ACC112 (cell line): ENCODE results near the gene NEURL1B.
A peak's percentile ranks its signal among the peaks of the same experiment; 100 is the strongest.

Source experiments
- H2AFZ ChIP-seq: fragments of 200-600 bp; sonication (generic); one replicate; pipeline ENCODE4 v1.6.0; 2017; ENCODE audit warnings: antibody characterized with exemption, low read length; ENCODE audit not compliant: unreplicated experiment
- H3K27ac ChIP-seq: fragments of 200-600 bp; sonication (generic); 2 replicates; pipeline ENCODE4 v1.5.1; 2014; ENCODE audit warnings: low read depth, mild to moderate bottlenecking, antibody characterized with exemption, low read length, moderate library complexity
- H3K27me3 ChIP-seq: fragments of 200-600 bp; sonication (generic); 2 replicates; pipeline ENCODE4 v1.6.1; 2014; ENCODE audit warnings: mild to moderate bottlenecking, antibody characterized with exemption, low read length, moderate library complexity, mixed read lengths; ENCODE audit not compliant: insufficient read depth
- H3K36me3 ChIP-seq: fragments of 200-600 bp; sonication (generic); 2 replicates; pipeline ENCODE4 v1.6.1; 2016; ENCODE audit warnings: mild to moderate bottlenecking, antibody characterized with exemption, low read length, moderate library complexity, mixed read lengths; ENCODE audit not compliant: insufficient read depth
- H3K4me1 ChIP-seq: fragments of 200-600 bp; sonication (generic); one replicate; pipeline ENCODE4 v1.6.1; 2016; ENCODE audit warnings: low read length, mixed read lengths; ENCODE audit not compliant: insufficient read depth, unreplicated experiment, control insufficient read depth
- H3K4me3 ChIP-seq: fragments of 200-600 bp; sonication (generic); 2 replicates; pipeline ENCODE4 v1.5.1; 2014; ENCODE audit warnings: mild to moderate bottlenecking, low read depth, low read length
- H3K79me2 ChIP-seq: fragments of 200-600 bp; sonication (generic); one replicate; pipeline ENCODE4 v1.6.0; 2016; ENCODE audit warnings: low read length; ENCODE audit not compliant: control insufficient read depth, unreplicated experiment, insufficient read depth

Gene NEURL1B, protein sequence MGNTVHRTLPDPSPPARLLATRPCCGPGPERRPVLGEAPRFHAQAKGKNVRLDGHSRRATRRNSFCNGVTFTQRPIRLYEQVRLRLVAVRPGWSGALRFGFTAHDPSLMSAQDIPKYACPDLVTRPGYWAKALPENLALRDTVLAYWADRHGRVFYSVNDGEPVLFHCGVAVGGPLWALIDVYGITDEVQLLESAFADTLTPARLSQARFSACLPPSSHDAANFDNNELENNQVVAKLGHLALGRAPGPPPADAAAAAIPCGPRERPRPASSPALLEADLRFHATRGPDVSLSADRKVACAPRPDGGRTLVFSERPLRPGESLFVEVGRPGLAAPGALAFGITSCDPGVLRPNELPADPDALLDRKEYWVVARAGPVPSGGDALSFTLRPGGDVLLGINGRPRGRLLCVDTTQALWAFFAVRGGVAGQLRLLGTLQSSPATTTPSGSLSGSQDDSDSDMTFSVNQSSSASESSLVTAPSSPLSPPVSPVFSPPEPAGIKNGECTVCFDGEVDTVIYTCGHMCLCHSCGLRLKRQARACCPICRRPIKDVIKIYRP

DNA sequence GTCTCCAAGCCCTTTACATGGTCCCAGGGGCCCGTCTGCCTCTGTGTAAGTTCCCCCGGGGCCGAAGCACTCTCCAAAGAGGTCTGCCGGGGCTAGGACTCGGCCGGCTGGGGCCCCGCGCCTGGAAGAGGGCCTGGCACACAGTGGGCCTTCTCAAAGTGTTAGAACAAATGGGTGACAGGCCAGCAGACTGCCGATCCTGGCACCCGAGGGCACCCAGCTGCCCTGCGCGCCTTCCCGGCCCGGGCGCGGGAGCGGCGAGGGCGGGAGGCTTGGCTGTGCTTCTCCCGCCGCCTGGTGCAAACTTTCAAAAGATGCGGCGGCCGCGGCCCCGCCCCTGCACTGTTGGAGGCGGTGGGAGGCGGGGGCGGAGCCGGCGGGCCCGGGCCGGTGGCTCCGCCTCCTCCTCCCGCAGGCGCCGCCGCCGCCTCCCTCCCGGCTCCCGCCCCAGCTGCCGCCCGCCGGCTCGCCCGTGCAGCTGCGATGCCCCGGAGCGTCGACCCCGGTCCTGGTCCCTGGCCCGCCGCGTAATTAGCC, at the start of gene NEURL1B:
TSS of gene NEURL1B (plus strand) at position 442 of the 537 bp plus-strand sequence. CDS start 144 bp downstream, outside the sequence.
- Histone ChIP-seq H3K27ac (no peak within 1 kb of the TSS), H3K27me3 (peaks cover 54% of the 10 kb centered on the region), H3K4me3 (peak within 1 kb of the TSS; percentile 85)

DNA sequence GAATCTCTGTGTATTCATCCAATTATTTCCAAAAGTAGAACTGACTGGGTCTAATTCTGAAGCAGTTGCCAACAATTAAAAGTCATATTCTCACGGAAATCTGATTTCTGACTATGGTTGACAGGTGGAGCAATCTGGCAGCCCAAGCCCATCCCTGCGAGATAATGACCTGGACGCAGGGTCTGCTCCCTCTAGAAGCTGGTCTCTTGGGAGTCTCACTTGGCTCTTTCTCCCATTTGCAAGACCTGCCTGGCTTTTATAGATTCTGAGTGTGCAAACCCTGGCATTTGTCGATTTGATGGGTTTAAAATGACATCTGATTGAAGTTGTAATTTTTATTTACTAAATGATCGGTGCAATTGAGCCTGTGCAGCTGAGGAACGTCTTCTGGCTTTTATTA, 49.4 kb upstream of the NEURL1B start:
- Histone ChIP-seq H2AFZ (no peak overlapping the region), H3K4me3 (no peak overlapping the region), H3K27ac (no peak overlapping the region), H3K4me1 (no peaks in the 10 kb centered on the region), H3K36me3 (no peaks in the 10 kb centered on the region), H3K27me3 (peaks cover 54% of the 10 kb centered on the region), H3K79me2 (no peaks in the 10 kb centered on the region)

More for the DNA sequence above, at the start of gene NEURL1B:
- Histone ChIP-seq H3K4me1 (peaks cover 11% of the 10 kb centered on the region), H3K79me2 (no peaks in the 10 kb centered on the region), H2AFZ (peak within 1 kb of the TSS; percentile 89), H3K36me3 (no peaks in the 10 kb centered on the region)

DNA sequence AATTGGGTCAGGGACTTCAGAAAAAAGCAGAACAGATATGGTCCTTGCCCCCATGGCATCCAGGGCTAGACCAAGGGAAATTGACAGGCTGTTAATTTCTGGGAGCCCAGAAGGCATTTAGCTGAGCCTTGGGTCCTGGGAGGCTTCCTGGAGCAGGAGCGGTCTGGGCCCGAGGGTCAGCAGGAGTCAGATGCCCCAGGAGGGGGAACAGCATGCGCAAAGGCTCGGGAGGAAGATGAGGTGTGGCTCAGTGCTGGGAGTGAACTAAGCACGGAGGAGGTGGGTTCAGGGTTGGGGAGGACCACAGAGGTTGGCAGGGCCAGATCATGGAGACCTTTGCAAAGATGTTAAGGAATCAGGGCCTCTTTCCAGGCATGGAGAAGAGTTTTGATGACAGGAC, 48.2 kb upstream of the NEURL1B start:
- H3K4me1 ChIP-seq: no peaks in the 10 kb centered on the region
- no peaks in the 10 kb centered on the region for H3K36me3 ChIP-seq
- no peak overlapping the region for H2AFZ ChIP-seq
- no peak overlapping the region for H3K27ac ChIP-seq
- H3K27me3 ChIP-seq: peaks cover 44% of the 10 kb centered on the region
- H3K4me3 ChIP-seq: no peak overlapping the region
- no peaks in the 10 kb centered on the region for H3K79me2 ChIP-seq

DNA sequence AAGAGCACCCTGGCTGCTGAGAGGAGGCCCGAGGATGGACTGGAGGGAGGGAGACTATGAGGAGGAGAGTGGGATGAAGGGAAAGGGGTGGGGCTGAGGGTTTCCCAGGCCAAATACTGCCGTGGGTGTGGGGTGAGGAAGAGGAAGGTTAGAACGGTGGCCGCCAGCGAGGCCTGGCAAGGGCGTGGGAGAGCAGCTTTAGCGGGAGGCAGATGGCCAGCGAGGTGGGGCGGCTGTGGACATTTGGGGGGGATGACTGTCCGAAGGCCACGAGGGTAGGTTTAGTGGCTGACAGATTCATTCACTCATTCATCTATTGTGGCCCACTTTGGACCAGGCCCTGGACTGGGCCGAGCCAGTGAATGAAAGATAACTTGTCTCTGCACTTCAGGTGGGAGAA, 47.8 kb upstream of the NEURL1B start:
- no peak overlapping the region for H2AFZ ChIP-seq
- H3K27me3 ChIP-seq: peaks cover 39% of the 10 kb centered on the region
- no peaks in the 10 kb centered on the region for H3K4me1 ChIP-seq
- H3K4me3 ChIP-seq: no peak overlapping the region
- no peaks in the 10 kb centered on the region for H3K36me3 ChIP-seq
- H3K79me2 ChIP-seq: no peaks in the 10 kb centered on the region
- no peak overlapping the region for H3K27ac ChIP-seq

DNA sequence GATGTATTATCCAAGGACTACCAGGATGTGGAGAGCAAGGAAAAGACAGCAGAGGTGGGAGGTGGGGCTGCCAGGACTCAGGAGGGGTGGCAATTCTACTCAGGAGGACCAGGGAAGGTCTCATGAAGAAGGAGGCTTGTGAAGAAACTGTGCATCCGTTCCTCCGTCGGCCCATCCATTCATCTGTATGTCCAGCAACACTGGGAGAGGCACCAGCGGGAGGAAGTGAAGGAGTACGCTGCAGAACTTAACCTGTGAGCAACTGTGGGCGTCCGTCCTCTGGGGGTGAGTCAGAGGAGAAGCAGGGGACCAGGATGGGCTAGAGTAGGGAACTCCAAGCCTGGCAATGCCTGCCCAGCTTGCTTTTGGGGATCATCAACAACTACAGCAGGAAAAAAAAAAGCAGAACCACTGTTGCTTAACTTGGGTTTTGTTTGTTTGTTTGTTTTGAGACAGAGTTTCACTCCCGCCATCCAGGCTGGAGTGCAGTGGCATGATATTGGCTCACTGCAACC, 47.3 kb upstream of the NEURL1B start:
- no peak overlapping the region for H3K27ac ChIP-seq
- H3K4me1 ChIP-seq: no peaks in the 10 kb centered on the region
- no peaks in the 10 kb centered on the region for H3K79me2 ChIP-seq
- no peak overlapping the region for H3K4me3 ChIP-seq
- H2AFZ ChIP-seq: no peak overlapping the region
- no peaks in the 10 kb centered on the region for H3K36me3 ChIP-seq
- peaks cover 38% of the 10 kb centered on the region for H3K27me3 ChIP-seq

DNA sequence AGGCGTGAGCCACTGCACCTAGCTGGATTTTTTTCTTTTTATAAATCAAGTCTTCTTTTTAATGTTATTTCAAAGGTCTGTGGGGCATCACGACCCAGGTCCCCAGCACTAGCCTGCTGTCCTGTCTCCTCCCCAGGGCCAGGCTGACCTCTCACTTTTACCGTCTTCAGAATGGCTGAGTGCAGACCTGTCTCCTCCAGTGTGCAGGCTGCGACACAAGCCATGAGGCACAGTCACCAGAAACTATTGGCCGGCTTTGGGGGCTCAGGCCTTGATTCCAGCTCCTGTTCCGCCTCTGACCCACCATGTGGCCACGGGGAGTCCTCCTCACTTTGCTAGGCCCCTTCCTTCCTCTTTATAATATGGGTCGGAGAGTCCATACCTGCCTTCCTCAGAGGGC, 46.6 kb upstream of the NEURL1B start:
- H3K27me3 ChIP-seq: peaks cover 33% of the 10 kb centered on the region
- no peaks in the 10 kb centered on the region for H3K79me2 ChIP-seq
- H3K4me1 ChIP-seq: no peaks in the 10 kb centered on the region
- H3K27ac ChIP-seq: no peak overlapping the region
- H2AFZ ChIP-seq: no peak overlapping the region
- H3K4me3 ChIP-seq: no peak overlapping the region
- H3K36me3 ChIP-seq: no peaks in the 10 kb centered on the region

DNA sequence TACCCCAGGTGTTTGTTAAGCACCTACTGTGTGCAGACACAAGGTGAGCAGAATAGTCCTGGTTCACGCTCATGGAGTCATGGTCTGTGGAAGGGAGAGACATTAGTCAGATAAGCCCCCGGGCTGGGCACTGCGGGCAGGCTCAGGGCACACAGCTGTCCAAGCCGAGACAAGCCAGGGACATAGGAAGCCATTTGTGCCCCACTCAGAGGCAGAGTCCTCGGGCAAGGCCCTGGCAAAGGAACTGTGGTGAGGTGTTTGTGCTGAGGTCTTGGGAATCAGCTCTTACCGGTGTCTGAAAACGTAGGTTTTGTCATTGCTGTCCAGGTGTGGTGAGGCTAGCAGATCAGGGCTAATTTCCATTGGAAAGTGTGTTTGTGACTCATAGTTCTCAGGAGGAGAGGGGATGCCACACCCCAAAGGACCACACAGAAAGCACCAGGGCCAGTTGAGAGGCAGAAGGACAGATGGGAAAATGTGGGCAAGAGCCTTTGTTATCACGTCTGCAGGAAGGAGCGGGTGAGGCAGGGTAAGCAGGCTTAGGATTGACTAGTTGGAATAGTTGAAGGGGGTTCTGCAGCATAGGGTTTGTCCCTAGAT, 46.1 kb upstream of the NEURL1B start:
- Histone ChIP-seq H3K36me3 (no peaks in the 10 kb centered on the region), H3K27me3 (peaks cover 27% of the 10 kb centered on the region), H3K79me2 (no peaks in the 10 kb centered on the region), H3K4me1 (no peaks in the 10 kb centered on the region), H2AFZ (no peak overlapping the region), H3K4me3 (no peak overlapping the region), H3K27ac (no peak overlapping the region)

DNA sequence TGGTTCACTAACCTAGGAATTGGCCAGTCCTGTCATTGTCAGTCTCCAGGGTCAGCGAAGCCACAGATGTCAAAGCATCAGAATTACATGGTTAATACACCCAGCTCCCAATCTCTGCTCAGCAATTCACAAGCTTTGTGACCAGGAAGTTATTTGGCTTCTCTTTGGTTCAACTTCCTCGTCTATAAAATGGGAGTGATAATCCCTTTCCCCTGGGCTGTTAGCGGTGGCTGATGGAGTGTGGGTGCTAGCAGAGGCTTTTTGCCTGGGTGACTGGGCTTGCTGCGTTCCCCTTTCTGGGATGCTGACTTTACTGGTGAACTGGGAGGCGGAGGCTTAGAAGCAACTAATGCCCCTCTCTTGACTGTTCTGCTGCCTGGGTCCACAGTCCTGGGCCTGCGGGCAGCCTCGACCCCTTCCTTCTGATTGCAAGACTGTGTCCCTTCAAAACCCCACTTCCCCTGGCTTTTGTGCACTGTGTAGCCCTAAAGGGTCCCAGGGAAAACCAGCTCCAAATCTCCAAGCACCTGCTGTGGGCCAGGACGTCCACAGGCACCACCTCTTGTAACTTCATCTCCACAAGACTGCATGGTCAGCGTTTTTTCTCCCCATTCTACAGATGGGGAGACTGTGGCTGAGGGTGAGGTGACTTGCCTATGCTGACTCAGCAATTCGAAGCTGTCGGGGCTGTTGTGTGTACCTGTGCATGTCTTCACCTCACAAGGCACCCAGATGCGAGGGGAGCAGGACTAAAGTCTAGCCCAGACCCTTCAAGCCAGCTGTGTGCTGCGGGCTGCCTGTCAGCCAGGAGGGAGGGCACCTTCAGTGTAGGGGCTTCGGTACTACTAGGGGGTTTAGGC, 45.2 kb upstream of the NEURL1B start:
- Histone ChIP-seq H2AFZ (no peak overlapping the region), H3K27ac (no peak overlapping the region), H3K27me3 (peaks cover 22% of the 10 kb centered on the region; the same call in 1 of the 2 replicates), H3K36me3 (no peaks in the 10 kb centered on the region), H3K79me2 (no peaks in the 10 kb centered on the region), H3K4me1 (no peaks in the 10 kb centered on the region), H3K4me3 (no peak overlapping the region)

DNA sequence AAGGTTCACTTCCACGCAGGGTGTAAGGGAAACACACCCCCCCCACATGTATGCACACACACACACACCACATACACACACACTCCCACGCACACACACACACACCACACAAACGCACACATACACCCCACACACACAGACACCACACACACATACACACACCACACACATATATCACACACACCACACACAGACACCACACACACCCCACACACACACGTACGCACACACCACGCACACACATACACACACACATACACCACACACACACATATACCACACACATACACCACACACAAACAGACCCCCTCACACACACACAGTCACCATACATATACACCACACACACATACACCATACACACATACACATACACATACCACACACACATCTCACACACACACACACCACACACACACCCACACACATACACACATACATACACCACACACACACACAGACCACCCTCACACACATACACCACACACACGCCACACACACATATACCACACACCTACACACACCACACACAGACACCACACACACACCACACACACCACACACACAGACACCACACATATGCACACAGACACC, 44.3 kb upstream of the NEURL1B start:
- H2AFZ ChIP-seq: no peak overlapping the region
- no peaks in the 10 kb centered on the region for H3K36me3 ChIP-seq
- no peaks in the 10 kb centered on the region for H3K4me1 ChIP-seq

DNA sequence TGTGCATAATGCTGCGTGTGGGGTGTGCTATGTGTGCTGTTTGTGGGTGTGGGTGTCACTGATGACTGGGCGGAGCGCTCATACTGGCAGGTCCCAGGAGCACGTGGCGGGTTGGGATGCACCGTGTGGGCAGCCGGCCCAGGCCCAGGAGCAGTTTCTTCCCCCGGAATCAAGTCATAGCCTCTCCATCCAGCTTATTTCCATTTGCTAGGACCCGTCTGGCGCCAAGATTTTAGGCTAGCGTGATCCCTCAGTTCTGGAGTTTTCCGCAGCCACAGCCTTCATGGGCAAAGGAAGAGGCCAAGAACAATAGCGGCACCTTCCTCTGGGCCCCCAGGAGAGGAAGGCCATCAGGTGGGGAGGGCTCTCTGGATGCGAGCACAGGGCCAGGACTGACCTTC, 43.3 kb upstream of the NEURL1B start:
- H3K4me3 ChIP-seq: no peak overlapping the region
- H3K36me3 ChIP-seq: no peaks in the 10 kb centered on the region
- H2AFZ ChIP-seq: no peak overlapping the region
- H3K27me3 ChIP-seq: peaks cover 5% of the 10 kb centered on the region; the same call in 1 of the 2 replicates
- H3K27ac ChIP-seq: no peak overlapping the region
- no peaks in the 10 kb centered on the region for H3K4me1 ChIP-seq
- no peaks in the 10 kb centered on the region for H3K79me2 ChIP-seq

More for the DNA sequence above, 44.3 kb upstream of the NEURL1B start:
- Histone ChIP-seq H3K27me3 (peaks cover 15% of the 10 kb centered on the region; the same call in 1 of the 2 replicates), H3K79me2 (no peaks in the 10 kb centered on the region), H3K4me3 (no peak overlapping the region), H3K27ac (no peak overlapping the region)
